ENCODE data around the gene EVI2B.
"Not testable (repeated sequence)": the region's sequence is repeated elsewhere in the genome, so short reads cannot be mapped to it uniquely, and the experiment has no call there.

The EVI2B gene, protein sequence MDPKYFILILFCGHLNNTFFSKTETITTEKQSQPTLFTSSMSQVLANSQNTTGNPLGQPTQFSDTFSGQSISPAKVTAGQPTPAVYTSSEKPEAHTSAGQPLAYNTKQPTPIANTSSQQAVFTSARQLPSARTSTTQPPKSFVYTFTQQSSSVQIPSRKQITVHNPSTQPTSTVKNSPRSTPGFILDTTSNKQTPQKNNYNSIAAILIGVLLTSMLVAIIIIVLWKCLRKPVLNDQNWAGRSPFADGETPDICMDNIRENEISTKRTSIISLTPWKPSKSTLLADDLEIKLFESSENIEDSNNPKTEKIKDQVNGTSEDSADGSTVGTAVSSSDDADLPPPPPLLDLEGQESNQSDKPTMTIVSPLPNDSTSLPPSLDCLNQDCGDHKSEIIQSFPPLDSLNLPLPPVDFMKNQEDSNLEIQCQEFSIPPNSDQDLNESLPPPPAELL

DNA sequence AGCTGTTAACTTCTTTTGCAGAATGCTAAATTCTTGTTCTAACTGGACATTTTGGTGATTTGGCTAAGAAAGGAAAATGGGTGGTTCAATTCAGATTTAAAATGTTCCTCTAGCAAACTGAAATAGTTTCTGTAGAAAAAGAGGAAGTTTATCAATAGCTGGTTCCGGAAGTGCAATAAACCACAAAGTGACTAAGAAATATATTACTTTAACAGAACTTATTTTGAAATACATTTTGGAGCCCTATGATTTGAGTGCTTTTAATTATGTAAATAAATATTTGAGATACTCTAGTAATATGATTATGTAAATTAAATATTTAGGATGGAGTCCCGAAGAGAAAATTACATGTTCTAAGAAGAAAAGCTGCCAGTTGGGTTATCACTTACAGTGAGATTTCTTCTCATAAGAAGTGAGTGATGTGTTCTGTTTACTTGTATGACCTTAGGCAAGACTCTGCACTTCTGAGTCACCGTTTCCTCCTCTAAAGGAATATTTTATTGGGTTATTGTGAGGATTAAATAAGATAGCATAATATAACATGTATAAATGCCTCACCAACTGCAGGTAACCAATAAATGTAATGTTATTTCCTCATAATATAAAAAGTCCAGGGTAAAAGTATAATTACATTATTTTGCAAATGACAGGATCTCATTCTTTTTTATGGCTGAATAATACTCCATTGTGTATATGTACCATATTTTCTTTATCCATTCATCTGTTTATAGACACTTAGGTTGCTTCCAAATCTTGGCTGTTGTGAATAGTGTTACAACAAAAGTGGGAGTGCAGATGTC lies at the start of gene EVI2B:
TSS of gene EVI2B (minus strand) at position 73 of the 800 bp plus-strand sequence. CDS start 8,445 bp downstream, outside the sequence.
- DNase-seq (ENCODE audit: extremely low spot score, insufficient read length, low read depth) (no peak), FAIRE-seq (peak; percentile 94)

DNA sequence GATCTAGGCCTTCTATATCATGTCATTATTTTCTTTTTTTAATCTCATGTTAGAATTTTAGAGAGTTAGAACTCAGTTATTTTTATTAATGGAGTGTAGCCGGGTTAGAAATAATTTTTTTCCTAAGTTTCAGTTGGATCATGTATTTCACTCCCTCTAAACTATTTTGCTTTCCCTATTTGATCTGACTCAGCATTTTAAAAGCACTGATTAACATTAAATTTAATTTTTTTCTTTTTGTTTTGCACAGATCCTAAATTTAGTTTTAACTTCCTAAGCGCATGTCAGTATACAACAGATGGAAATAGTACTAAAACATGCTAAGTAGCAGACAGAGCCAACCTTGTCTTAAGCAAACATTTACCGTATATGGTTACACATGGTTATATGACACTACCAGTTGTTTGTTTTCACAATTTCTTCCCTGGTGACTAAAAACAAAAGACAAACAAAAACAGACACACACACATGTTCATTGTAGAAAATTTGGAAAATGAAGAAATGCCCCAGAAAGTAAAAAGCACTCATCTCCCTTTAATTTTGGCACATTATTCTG lies 44.1 kb upstream of the EVI2B start:
- no peak for DNase-seq (ENCODE audit: extremely low spot score, insufficient read length, low read depth)
- FAIRE-seq, result no peak

DNA sequence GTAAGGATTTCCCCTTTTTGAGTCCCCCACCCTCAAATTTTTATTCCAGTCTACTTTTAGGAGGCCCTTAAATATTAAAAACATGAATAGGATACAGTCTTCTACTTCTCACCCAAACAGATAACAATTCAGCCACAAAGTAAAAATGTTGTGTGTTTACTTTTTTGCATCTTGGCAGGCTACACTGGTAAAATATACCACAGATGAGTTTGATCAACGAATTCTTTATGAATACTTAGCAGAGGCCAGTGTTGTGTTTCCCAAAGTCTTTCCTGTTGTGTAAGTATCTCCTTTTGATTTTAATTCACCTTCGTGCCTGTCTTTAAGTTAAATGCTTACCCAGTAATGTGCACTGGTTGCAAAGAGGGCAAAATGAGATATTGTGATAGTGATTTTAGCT lies 43.2 kb upstream of the EVI2B start:
- FAIRE-seq (no peak), DNase-seq (ENCODE audit: extremely low spot score, insufficient read length, low read depth) (no peak)

DNA sequence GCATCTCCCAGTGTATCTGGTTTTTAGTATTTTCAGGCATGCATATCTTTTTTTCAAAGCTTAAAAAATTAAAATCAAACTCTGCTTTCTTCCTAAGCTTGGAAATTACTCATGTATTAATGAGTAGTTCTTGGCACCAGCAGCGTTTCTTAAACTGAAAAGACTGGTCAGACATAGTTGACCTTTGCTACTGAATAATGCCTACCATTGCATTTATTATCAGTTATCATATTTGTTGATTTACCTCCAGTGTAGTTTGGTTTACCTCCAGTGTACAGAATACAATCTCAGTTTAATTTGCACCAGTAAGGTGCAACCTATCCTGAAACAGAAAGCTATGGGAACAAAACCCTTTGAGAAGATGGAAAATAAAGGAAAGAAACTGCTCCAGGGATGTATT lies 42.1 kb upstream of the EVI2B start:
- no peak for DNase-seq (ENCODE audit: extremely low spot score, insufficient read length, low read depth)
- peak; percentile 9 for FAIRE-seq

DNA sequence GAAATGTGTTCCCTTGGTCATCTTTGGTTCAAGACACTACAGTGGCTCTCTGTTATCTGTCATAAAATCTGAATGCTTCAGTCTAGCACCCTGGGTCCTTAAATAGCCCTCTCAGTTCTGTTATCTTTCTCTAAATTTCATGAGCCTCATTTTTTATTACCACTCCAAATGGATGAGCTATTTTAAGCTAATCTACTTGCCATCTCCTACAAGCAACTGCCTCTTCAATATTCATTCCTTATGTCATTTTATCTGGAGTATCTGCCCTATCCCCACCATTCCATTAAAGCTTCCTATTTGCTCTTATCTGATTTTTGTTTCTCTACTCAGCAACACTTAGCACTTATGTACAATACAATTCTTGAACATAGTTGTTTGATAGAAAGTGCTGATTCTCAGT lies 35.6 kb upstream of the EVI2B start:
- FAIRE-seq, result no peak
- DNase-seq (ENCODE audit: extremely low spot score, insufficient read length, low read depth), result no peak

DNA sequence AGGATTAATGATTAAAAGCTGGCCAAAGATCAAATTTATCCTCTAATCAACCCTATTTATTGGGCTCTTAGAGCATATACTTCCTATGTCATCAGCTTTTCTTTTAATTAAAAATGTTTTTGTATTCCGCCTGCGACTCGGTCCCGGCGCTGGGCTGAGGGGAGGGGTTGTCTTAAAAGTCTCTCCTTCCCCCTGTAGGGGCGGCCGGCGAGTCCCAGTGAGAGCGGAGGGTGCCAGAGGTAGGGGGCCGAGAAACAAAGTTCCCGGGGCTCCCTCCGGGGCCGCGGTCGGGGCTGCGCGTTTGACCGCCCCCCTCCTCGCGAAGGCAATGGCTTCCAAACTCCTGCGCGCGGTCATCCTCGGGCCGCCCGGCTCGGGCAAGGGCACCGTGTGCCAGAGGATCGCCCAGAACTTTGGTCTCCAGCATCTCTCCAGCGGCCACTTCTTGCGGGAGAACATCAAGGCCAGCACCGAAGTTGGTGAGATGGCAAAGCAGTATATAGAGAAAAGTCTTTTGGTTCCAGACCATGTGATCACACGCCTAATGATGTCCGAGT lies 31.4 kb upstream of the EVI2B start:
- DNase-seq (ENCODE audit: extremely low spot score, insufficient read length, low read depth); FAIRE-seq: not testable (repeated sequence)

DNA sequence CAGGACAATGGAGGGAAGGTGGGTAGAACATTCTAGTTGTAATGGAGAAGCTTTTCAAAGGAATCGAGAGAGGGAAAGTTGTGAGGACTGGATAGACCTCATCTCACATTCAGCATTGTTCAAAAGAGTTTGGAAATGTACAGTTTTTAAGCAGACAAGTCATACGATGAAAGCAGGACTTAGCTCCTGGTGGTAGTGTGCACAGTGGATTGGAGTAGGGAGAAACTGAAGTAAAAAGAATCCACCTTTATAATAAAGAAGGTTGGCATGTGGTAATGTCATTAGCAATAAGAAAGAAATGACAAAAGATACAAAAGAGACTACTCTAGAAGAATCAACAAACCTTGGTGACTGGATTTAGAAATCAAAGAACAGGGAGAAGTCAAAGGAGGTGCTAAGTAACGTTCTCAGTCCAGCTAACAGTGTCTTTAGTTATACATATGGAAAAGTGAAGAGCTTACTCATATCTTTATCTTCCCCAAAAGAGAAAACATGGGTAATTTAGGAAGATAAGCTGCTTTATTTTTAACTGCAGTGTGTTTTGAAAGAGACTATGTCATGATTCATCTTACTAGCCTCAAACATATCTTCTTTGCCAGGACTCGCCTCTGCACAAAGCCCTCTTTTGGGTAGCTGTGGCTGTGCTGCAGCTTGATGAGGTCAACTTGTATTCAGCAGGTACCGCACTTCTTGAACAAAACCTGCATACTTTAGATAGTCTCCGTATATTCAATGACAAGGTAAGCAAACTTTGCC lies 26.2 kb upstream of the EVI2B start:
- FAIRE-seq (no peak), DNase-seq (ENCODE audit: extremely low spot score, insufficient read length, low read depth) (no peak)

DNA sequence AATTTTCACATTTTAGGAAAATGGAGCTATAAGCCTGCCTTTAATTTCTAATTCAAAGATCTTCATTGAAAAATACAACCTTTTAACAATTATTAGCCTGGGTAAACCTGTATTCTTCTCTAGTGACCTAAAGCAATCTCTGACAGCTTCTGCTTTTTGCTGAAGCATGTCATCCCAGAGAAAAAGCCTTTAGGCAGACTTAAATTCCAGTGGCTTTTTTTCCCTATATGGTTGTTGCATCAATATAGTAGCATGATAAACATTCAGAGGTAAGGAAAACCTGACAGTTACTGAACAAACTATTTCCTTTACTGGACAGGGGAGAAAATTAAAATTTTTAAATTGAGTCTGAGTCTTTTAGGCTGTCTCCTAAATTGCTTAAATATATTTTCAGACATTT lies 15.4 kb upstream of the EVI2B start:
- no peak for FAIRE-seq
- DNase-seq (ENCODE audit: extremely low spot score, insufficient read length, low read depth), result no peak

DNA sequence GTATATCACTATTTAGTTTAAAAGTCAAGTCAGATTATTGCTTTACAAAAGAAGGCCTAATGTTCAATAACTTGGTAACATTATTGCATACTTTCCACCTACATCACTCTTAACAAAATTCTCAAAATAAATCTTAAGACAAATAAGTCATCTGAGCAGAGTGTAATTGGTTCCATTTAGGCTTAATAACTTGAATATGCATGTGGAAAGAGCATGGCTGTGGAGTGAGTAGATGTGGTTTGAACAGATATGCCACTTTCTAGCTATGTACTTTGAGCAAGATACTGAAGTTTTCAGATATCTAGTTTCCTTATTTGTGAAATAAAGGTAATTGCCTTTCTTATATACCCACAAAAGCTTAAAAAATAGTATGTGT lies 14.3 kb upstream of the EVI2B start:
- DNase-seq (ENCODE audit: extremely low spot score, insufficient read length, low read depth) (no peak), FAIRE-seq (no peak)

DNA sequence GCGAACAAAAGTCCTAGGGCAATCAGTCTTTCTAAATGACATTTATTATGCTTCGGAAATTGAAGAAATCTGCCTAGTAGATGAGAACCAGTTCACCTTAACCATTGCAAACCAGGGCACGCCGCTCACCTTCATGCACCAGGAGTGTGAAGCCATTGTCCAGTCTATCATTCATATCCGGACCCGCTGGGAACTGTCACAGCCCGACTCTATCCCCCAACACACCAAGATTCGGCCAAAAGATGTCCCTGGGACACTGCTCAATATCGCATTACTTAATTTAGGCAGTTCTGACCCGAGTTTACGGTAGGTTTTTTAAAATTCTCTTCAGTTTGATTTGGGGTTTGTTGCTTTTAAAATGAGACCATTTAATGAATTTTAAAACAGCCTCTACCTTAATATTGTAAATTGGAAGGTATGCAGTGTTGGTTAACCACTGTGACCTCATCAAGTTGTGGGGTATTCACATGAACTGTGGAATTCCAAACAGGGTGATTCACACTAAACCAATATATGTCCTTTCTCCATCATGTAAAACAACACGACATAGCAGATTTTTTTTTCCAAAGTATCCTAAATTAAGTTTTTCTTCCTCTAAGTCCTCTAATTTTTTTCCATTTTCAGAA lies 13.8 kb upstream of the EVI2B start:
- FAIRE-seq (no peak), DNase-seq (ENCODE audit: extremely low spot score, insufficient read length, low read depth) (no peak)

DNA sequence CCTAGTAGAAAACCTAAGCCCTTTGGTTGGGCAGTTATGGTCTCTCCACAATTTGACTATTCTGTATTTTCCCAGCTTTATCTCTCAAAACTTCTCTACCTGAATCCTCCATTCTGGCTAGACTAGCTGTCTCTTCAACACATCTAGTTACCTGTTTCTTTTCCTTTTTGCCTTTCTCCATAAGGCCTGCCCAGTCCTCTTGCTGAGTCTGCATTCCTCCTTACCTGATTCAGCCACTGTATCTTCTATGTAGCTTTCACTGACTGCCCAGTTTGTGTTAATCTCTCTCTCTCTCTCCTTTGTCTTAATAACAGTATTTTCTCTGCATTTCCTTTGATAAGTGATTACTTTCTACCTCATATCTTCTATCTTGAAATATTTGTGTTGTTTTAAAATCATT lies 9.7 kb upstream of the EVI2B start:
- DNase-seq (ENCODE audit: extremely low spot score, insufficient read length, low read depth) (no peak), FAIRE-seq (peak; percentile 51)

DNA sequence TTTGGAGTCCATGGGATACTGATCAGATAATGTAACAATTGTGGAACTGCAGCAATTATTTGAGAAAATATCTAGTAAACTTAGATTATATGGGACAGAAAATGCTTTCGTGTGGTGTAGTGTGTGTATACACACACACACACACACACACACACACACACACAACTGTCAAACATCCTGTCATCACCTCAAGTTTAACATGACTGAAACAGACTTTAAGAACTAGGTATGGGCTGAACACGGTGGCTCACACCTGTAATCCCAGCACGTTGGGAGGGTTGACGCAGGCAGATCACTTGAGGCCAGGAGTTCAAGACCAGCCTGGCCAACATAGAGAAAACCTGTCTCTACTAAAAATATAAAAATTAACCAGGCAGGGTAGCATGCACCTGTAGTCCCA lies 8.1 kb upstream of the EVI2B start:
- FAIRE-seq (no peak), DNase-seq (ENCODE audit: extremely low spot score, insufficient read length, low read depth) (no peak)

DNA sequence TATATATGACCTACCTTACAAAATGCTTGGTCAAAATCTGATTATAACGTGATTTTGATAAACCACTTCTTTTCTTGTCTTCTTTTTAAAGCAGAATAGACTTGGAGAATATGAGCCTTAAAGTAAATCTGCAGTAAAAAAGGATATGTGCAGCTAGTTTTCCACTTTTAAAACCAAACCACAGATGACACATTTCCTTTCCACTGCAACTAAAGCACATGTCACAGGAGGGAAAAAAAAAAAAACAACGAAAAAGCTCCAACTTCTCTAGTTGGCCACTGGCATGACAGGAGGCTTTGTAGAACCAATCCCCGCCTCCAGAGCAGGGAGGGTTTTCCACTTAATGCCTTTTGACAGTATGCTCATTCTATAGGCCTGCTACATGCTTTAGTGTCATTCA lies 7.6 kb upstream of the EVI2B start, which contains the start of gene EVI2A:
TSS of gene EVI2A (minus strand) at position 142 of the 400 bp plus-strand sequence. CDS start 2,609 bp downstream, outside the sequence.
- FAIRE-seq (peak; percentile 94), DNase-seq (ENCODE audit: extremely low spot score, insufficient read length, low read depth) (peak; percentile 33)

DNA sequence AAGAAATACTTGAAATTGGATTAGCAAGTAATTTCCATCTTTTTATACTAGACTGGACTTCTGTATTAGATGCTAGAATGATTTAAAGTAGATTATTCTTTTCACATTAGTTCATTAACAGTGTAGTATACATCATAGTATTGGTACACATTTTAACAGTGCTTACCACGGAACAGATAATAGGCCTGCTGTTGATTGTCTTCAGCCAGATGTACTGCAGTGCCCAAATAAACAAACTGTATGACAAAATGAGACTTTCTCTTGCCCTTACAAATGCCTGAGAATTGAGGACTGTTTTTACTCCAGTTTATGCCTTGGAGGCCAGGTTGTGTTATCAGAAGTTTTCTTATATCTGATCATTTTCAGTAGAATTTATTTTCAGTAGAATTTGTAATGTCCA lies 6.9 kb upstream of the EVI2B start:
- DNase-seq (ENCODE audit: extremely low spot score, insufficient read length, low read depth) (no peak), FAIRE-seq (no peak)

DNA sequence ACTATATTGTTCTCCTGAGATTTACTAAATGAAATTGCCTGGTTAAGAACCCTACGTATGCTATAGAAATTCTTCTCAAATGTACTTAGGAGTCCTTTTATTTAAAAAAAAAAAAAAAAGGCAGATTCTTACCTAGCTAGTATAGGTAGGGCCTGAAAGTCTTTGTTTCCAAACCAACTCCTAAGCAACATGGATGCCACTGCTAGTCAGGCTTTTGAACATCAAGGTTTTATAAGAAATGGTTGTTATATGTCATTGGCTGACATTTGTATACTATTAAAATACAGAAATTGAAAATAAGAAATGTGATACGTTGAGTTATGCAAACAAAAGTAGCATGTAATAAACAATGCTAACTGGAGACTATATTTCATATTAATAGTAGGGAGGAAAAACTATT lies 6.4 kb upstream of the EVI2B start:
- FAIRE-seq (peak; percentile 45), DNase-seq (ENCODE audit: extremely low spot score, insufficient read length, low read depth) (no peak)

DNA sequence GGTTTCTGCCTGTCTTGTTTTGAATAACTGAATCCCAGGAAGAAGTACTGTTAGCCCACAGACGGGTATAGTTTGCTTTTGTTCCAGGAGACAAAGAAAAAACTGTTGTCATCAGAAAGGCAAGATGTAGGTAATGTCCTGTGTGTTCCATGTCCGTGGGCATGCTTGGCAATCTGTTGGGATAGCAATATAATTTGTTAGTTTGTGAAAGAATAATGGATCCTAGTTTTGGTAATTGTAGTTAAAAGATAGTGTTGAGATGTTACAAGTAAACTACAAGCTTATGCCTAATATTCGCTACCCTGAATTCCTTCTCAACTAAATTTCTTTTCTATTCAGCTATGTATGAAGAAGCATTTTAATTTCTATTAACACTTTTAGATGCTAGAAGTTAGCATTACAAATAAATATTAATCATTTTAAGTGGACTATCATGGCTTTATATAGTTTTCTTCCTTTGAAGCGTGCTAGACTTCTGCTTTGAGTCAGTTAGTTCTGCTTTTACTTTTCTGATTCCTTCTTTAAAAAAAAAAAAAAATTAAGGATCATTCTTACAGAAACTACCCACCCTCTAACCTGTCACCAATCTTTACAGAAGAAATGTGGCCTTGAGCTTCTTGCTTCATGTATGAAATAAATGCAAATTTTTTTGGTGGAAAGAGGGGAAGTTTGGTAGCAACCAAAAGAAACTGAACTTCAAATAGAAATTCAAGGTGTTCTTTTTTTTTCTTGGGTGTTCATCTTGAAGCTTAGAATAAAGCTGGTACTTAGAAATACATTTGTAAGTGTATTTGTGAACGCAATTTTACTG lies 5.2 kb upstream of the EVI2B start:
- FAIRE-seq (no peak), DNase-seq (ENCODE audit: extremely low spot score, insufficient read length, low read depth) (no peak)

DNA sequence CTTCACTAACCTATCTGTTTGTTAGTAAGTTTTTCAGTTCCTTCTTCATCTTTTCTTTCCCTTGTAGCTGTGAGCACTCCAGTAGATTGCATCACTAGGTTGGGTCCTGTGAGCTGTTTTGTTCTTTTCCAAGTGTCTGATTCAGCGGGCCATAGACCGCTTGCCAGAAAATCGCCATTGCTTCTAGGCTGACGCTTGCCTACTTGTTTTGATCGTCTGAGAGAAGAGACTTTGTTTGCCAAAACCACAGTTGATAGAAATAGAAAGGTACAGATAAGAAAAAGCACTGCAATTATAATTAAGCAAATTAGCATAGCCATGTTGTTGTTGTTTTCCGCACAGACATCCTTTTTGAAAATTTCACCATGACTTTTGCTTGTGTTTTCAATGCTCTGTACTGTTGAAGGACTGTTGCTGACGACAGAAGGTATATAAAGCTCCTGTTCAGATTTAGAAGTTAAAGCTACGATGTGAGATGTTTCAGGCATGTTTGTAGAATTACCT lies 4.5 kb upstream of the EVI2B start:
- no peak for DNase-seq (ENCODE audit: extremely low spot score, insufficient read length, low read depth)
- peak; percentile 87 for FAIRE-seq

DNA sequence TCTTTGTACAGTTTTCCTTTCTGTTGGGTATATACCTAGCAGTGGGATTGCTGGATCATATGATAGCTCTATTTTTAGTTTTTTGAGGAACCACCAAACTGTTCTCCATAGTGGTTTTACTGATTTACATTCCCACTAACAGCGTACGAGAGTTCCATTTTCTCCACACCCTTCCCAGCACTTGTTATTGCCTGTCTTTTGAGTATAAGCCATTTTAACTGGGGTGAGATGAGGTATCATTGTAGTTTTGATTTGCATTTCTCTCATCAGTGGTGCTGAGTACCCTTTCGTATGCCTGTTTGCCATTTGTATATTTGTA lies 887 bp upstream of the EVI2B start:
- DNase-seq (ENCODE audit: extremely low spot score, insufficient read length, low read depth) (no peak), FAIRE-seq (no peak)

DNA sequence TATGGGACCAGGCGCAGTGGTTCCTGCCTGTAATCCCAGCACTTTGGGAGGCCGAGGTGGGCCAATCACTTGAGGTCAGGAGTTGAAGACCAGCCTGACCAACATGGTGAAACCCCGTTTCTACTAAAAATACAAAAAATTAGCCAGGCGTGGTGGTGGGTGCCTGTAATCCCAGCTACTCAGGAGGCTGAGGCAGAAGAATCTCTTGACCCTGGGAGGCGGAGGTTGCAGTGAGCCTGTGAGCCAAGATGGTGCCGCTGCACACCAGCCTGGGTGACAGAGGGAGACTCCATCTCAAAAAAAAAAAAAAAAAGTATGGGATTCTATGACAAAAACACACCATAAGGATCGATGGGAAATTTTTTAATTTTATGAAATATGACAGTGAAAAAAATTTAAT lies 1.6 kb downstream of the EVI2B start:
- not testable (repeated sequence) for DNase-seq (ENCODE audit: extremely low spot score, insufficient read length, low read depth)
- FAIRE-seq, result peak; percentile 69
